K562 (cell line): Measurements from ENCODE around the gene TXNIP.

ENCODE experiments used
- BHLHE40 ChIP-seq: IDR thresholded peaks from 2 replicates; pipeline ENCODE4 v1.6.1; 2011; ENCODE audit warnings: low read length, improper control_type of control experiment
- KHSRP ChIP-seq: fragments of 450-650 bp; IDR thresholded peaks from 2 replicates; pipeline ENCODE4 v1.6.1; 2017
- ZNF175 ChIP-seq: fragments of 200-800 bp; sonication (Bioruptor generic); IDR thresholded peaks from 2 replicates; pipeline ENCODE4 v1.6.1; 2016; ENCODE audit warnings: low read depth, mild to moderate bottlenecking, missing genetic modification characterization, missing compliant biosample characterization
- TF ChIP-seq, protein P1 (sequence below): sonication (generic); formaldehyde crosslinking; IDR thresholded peaks from 2 replicates; pipeline ENCODE4 v1.9.0; 2022; ENCODE audit warnings: mild to moderate bottlenecking, missing genetic modification reagents

DNA sequence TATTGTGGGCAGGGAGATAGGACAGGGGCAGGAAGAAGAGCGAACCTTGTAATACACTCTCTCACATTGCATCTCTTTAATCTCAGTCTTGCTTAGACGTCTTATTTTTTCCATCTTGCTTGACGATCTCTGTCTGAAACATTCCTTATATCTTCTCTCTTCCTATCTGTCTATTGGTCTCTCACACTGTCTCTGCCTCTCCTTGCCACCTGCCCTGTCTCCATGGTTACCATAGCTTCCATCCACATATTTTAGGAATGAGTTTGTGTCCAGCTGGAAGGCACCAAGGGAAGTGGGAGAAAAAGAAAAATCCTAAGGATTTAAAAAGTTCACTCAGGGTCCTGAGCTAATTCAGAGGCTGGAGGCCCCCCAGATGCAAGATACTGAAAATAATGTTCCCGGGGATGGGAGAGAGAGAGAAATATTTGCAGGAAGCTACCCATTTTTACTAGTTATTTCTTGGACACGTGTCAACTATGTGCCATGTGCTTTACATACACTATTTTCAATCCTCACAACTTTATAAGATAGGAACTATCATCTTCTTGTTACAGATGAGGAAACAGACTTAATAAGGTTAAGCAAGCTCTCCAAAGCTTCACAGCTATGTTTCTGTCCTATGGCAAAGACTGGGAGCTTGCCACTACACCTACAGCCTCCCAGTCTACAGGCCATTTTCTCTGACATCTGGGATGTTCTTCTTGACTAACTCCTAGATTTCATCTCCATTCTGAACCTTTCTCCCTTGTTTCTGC lies 32.9 kb downstream of the TXNIP start:
- no peak for TF ChIP-seq KHSRP
- TF ChIP-seq BHLHE40 = no peak
- TF ChIP-seq, protein P1, sequence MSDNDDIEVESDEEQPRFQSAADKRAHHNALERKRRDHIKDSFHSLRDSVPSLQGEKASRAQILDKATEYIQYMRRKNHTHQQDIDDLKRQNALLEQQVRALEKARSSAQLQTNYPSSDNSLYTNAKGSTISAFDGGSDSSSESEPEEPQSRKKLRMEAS = no peak
- TF ChIP-seq ZNF175 (CRISPR knock-in tag) = no peak
